A549 (cell line): ENCODE measurements around the gene KCNIP4. TPM values are rescaled to one million over a fixed set of nuclear protein-coding genes. Genes with fewer than 3 reads are reported as not detected.
A peak's percentile ranks its signal among the peaks of the same experiment; 100 is the strongest.

Source experiments
- ATAC-seq, 2 experiments: fragments of 200-7000 bp in 1 of 2; fragments of >200 bp in 1 of 2; cut with Nextera tagmentation in 1 of 2; cut with Tn5 transposase in 1 of 2; 3 replicates each; pipeline versions ENCODE4 v1.8.0 to v1.9.1; 2018 to 2020; ENCODE audit warnings: mild to moderate bottlenecking in 1 of 2, moderate library complexity in 1 of 2
- CTCF ChIA-PET: fragments of 300-600 bp; sonication (Branson Sonifier 250); formaldehyde crosslinking; extraction: SDS; loops from one replicate; lab custom pipeline; 2021; ENCODE audit warnings: antibody characterized with exemption, inconsistent platforms; lab: Yijun Ruan, JAX
- POLR2A ChIA-PET: fragments of 350-600 bp; formaldehyde crosslinking; extraction: SDS; loops from one replicate; lab custom pipeline; 2021; ENCODE audit warnings: antibody characterized with exemption, inconsistent platforms; lab: Yijun Ruan, JAX
- DNase-seq, 2 experiments: peaks; one replicate each; pipeline versions ENCODE4 v3.0.0 to v3.0.0-alpha.2; 2011 to 2016; ENCODE audit warnings: low read depth in 1 of 2, low spot score in 1 of 2
- FAIRE-seq: peaks from 2 replicates; lab custom pipeline; 2011; peaks lifted over from hg19 to GRCh38; lab: Jason Lieb, UNC
- H3K27ac ChIP-seq, 2 experiments: fragments of >200 bp; sonication (Bioruptor Twin); formaldehyde crosslinking; 3 replicates each; pipeline ENCODE4 v1.5.1; 2016 to 2017
- H3K4me1 ChIP-seq: fragments of >200 bp; sonication (Bioruptor Twin); formaldehyde crosslinking; 3 replicates; pipeline ENCODE4 v1.6.1; 2016
- H3K4me2 ChIP-seq: fragments of >200 bp; sonication (Bioruptor Twin); formaldehyde crosslinking; 3 replicates; pipeline ENCODE4 v1.6.1; 2016
- H3K4me3 ChIP-seq: fragments of >200 bp; sonication (Bioruptor Twin); formaldehyde crosslinking; 3 replicates; pipeline ENCODE4 v1.5.1; 2016
- H3K9me3 ChIP-seq: fragments of >200 bp; sonication (Bioruptor Twin); formaldehyde crosslinking; 3 replicates; pipeline ENCODE4 v1.6.1; 2016
- BCL3 ChIP-seq: fragments of >200 bp; sonication (Bioruptor Twin); formaldehyde crosslinking; IDR thresholded peaks from 3 replicates; pipeline ENCODE4 v1.6.1; 2016
- EHF ChIP-seq: fragments of 250-450 bp; sonication (Bioruptor Pico); IDR thresholded peaks from 2 replicates; pipeline ENCODE4 v1.5.0; 2020; ENCODE audit warnings: mild to moderate bottlenecking
- ELK1 ChIP-seq: fragments of 150-350 bp; IDR thresholded peaks from 2 replicates; pipeline ENCODE4 v1.6.1; 2014; ENCODE audit warnings: low read depth, mild to moderate bottlenecking, low read length
- HOXA7 ChIP-seq: fragments of 250-450 bp; sonication (Bioruptor Pico); IDR thresholded peaks from 2 replicates; pipeline ENCODE4 v1.5.0; 2020; ENCODE audit warnings: mild to moderate bottlenecking, moderate library complexity
- HOXB13 ChIP-seq: fragments of 250-450 bp; sonication (Bioruptor Pico); IDR thresholded peaks from 2 replicates; pipeline ENCODE4 v1.5.0; 2020; ENCODE audit warnings: low read depth, mild to moderate bottlenecking, moderate library complexity
- MAFK ChIP-seq: fragments of 450-650 bp; IDR thresholded peaks from 2 replicates; pipeline ENCODE4 v1.6.1; 2014; ENCODE audit not compliant: partially characterized antibody
- RCOR1 ChIP-seq: fragments of 150-350 bp; IDR thresholded peaks from 2 replicates; pipeline ENCODE4 v1.6.1; 2014; ENCODE audit warnings: antibody characterized with exemption, low read length, low read depth
- RFX5 ChIP-seq: fragments of 450-650 bp; IDR thresholded peaks from 2 replicates; pipeline ENCODE4 v1.7.1; 2014; ENCODE audit warnings: antibody characterized with exemption, mild to moderate bottlenecking, moderate library complexity
- TP53 ChIP-seq: fragments of 250-450 bp; sonication (Bioruptor Pico); IDR thresholded peaks from 2 replicates; pipeline ENCODE4 v1.5.0; 2021; ENCODE audit warnings: mild to moderate bottlenecking, moderate library complexity
- ZFP36 ChIP-seq: fragments of 450-650 bp; IDR thresholded peaks from 2 replicates; pipeline ENCODE4 v1.6.1; 2014; ENCODE audit warnings: borderline replicate concordance; ENCODE audit not compliant: partially characterized antibody
- WGBS: methylation state at CpG from one replicate; pipeline ENCODE4 v1.1.6; 2017; ENCODE audit errors: missing lambda C conversion rate; 5-methylcytosine and 5-hydroxymethylcytosine counted together
- polyA plus RNA-seq, 4 experiments: library from polyadenylated mRNA; depleted of rRNA in 3 of 4; stranded (reverse); fragments of >200 nt; fragmentation: RNase III in 1 of 4; extraction: RNeasy Plus Mini Kit Qiagen cat#74134 plus additional on column Dnase treatment in 1 of 4; gene quantifications; 2 replicates in 3 of 4; 3 replicates in 1 of 4; pipeline ENCODE4 v1.2.3, GENCODE V29; 2011 to 2017
- TF ChIP-seq, protein P1 (sequence below): fragments of 450-650 bp; IDR thresholded peaks from 2 replicates; pipeline ENCODE4 v1.6.1; 2014; ENCODE audit warnings: antibody characterized with exemption
- TF ChIP-seq, protein P2 (sequence below): fragments of 200-600 bp; sonication (generic); IDR thresholded peaks from 2 replicates; pipeline ENCODE4 v1.6.1; 2016; ENCODE audit warnings: antibody characterized with exemption, mild to moderate bottlenecking, moderate library complexity
- TF ChIP-seq, protein P3 (sequence below): fragments of >200 bp; sonication (Bioruptor Twin); formaldehyde crosslinking; IDR thresholded peaks from 2 replicates; pipeline ENCODE4 v1.6.1; 2016

Gene KCNIP4
- polyA plus RNA-seq, 2 of the 4 experiments (the other 2 are of a cell fraction) = not detected

GRCh38 chr4:21507439-21507838, 441.1 kb downstream of the KCNIP4 start:
- ATAC-seq = no peak
- H3K9me3 ChIP-seq = no peaks in the 10 kb centered on the region
- no peak for TF ChIP-seq HOXB13 (CRISPR knock-in tag)
- no peak for TF ChIP-seq ZFP36
- TF ChIP-seq MAFK = no peak
- TF ChIP-seq, all 56 proteins: peak for 0
- CTCF ChIA-PET = interaction anchor here (3.4 kb wide), 1 partner anchor 260 kb away, joined by 10 read pairs; no protein-coding TSS in a partner anchor
- Histone ChIP-seq H3K4me2 (no peak overlapping the region), H3K27ac (no peak overlapping the region), H3K4me3 (no peak overlapping the region), H3K4me1 (no peaks in the 10 kb centered on the region)
- 8% methylated on average over 4 of the region's 4 CpGs for WGBS
- peak in 1 of 2 experiments; percentile 6 for DNase-seq
- POLR2A ChIA-PET = no interaction called here
- no peak for FAIRE-seq

GRCh38 chr4:21490682-21491081, 457.9 kb downstream of the KCNIP4 start:
- H3K4me1 ChIP-seq = no peaks in the 10 kb centered on the region
- ATAC-seq (no peak), FAIRE-seq (no peak)
- WGBS = 4% methylated on average over 1 of the region's 1 CpG
- CTCF ChIA-PET = no interaction called here
- POLR2A ChIA-PET = no interaction called here
- H3K9me3 ChIP-seq = no peaks in the 10 kb centered on the region
- no peak overlapping the region for H3K4me3 ChIP-seq
- H3K4me2 ChIP-seq = no peak overlapping the region
- TF ChIP-seq TP53 (CRISPR knock-in tag) (no peak), RFX5 (no peak), ELK1 (no peak), EHF (CRISPR knock-in tag) (no peak), HOXA7 (CRISPR knock-in tag) (no peak), RCOR1 (no peak), BCL3 (no peak)
- TF ChIP-seq, protein P1, sequence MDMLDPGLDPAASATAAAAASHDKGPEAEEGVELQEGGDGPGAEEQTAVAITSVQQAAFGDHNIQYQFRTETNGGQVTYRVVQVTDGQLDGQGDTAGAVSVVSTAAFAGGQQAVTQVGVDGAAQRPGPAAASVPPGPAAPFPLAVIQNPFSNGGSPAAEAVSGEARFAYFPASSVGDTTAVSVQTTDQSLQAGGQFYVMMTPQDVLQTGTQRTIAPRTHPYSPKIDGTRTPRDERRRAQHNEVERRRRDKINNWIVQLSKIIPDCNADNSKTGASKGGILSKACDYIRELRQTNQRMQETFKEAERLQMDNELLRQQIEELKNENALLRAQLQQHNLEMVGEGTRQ = no peak
- TF ChIP-seq, all 56 proteins: peak for 0
- H3K27ac ChIP-seq = no peak overlapping the region
- DNase-seq = no peak

GRCh38 chr4:21476757-21477156, 471.8 kb downstream of the KCNIP4 start:
- ChIA-PET POLR2A (no interaction called here), CTCF (no interaction called here)
- ATAC-seq (no peak), FAIRE-seq (no peak)
- H3K4me1 ChIP-seq = no peaks in the 10 kb centered on the region
- TF ChIP-seq, protein P2, sequence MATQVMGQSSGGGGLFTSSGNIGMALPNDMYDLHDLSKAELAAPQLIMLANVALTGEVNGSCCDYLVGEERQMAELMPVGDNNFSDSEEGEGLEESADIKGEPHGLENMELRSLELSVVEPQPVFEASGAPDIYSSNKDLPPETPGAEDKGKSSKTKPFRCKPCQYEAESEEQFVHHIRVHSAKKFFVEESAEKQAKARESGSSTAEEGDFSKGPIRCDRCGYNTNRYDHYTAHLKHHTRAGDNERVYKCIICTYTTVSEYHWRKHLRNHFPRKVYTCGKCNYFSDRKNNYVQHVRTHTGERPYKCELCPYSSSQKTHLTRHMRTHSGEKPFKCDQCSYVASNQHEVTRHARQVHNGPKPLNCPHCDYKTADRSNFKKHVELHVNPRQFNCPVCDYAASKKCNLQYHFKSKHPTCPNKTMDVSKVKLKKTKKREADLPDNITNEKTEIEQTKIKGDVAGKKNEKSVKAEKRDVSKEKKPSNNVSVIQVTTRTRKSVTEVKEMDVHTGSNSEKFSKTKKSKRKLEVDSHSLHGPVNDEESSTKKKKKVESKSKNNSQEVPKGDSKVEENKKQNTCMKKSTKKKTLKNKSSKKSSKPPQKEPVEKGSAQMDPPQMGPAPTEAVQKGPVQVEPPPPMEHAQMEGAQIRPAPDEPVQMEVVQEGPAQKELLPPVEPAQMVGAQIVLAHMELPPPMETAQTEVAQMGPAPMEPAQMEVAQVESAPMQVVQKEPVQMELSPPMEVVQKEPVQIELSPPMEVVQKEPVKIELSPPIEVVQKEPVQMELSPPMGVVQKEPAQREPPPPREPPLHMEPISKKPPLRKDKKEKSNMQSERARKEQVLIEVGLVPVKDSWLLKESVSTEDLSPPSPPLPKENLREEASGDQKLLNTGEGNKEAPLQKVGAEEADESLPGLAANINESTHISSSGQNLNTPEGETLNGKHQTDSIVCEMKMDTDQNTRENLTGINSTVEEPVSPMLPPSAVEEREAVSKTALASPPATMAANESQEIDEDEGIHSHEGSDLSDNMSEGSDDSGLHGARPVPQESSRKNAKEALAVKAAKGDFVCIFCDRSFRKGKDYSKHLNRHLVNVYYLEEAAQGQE = peak; percentile 47; the same call in 1 of the 2 replicates
- TF ChIP-seq, protein P3, sequence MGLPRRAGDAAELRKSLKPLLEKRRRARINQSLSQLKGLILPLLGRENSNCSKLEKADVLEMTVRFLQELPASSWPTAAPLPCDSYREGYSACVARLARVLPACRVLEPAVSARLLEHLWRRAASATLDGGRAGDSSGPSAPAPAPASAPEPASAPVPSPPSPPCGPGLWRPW = no peak
- TF ChIP-seq, all 56 proteins: peak for 1
- no peak overlapping the region for H3K4me2 ChIP-seq
- no peak overlapping the region for H3K4me3 ChIP-seq
- WGBS = 8% methylated on average over 3 of the region's 3 CpGs
- DNase-seq = no peak
- H3K27ac ChIP-seq = no peak overlapping the region
- H3K9me3 ChIP-seq = no peaks in the 10 kb centered on the region
